ENCODE results near the gene GAS2L3.

Gene GAS2L3

DNA sequence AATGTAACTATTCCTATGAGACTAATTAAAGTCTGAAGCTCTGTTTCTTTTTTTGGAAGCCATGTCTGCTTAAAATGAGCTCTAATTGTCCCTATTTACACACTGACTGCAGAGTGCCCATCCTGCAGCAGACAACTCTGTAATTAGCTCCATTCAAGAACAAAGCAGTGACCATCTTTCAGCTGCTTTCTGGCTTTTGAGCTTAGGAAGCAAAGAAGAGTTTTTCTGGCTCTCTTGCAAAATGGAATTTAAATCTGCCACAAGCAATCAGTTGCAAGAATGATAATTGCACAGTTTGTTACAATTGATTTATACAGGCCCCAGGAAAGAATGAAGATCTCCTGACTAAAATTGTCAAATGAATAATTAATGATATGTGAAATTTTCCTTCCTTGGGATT is 83.4 kb downstream of the GAS2L3 start:
- in situ Hi-C loops (cut with HindIII; ENCODE audit: low sequenced_read_pairs) = no loop called here

DNA sequence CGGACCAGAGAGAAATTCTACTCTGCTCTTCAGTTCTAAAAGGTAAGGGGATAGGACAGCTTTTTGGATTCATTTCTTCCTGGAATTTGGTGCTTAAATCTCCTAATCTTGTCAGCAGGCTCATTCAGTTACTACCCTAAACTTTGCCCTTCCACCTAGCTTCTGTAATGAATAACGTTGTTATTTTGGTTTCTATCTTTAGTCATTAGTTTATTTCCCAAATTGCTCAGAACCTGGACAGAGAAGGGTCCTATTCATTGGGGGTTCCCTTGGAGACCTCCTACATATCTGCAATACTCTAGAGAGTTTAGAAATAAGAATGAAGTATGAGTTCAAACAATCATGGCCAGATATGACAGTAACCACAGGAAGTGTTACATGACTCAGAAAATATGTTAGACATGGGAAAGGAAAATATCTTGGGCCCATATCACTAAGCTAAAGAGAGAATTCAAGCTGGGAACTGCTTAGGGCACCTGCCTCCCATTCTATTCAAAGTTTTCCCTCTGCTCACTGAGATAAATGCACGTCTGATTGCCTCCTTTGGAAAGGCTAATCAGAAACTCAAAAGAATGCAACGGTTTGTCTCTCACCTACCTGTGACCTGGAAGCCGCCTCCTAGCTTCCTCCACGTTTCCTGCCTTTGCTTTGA is 87.9 kb downstream of the GAS2L3 start:
- in situ Hi-C loops (cut with HindIII; ENCODE audit: low sequenced_read_pairs) = no loop called here

DNA sequence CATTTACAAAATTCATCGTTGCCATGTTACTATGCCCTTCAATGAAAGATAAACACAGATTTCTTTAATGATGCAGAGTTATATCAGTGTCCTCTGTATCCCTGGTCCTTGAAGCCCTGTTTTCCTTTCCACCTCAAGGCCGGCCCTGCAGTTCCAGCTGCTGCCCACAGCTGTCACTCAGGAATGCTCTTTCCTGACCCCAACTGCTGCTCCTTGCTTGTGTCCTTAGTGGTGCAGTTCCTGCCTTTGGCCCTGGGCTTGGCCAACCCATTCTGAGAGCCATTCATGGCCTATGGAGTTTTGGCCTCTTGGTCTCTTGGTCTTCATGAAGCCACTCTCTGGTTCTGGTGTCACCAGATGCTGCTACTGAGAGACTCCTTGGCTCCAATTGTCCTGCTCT is 93.1 kb downstream of the GAS2L3 start:
- in situ Hi-C loops (cut with HindIII; ENCODE audit: low sequenced_read_pairs) = no loop called here

DNA sequence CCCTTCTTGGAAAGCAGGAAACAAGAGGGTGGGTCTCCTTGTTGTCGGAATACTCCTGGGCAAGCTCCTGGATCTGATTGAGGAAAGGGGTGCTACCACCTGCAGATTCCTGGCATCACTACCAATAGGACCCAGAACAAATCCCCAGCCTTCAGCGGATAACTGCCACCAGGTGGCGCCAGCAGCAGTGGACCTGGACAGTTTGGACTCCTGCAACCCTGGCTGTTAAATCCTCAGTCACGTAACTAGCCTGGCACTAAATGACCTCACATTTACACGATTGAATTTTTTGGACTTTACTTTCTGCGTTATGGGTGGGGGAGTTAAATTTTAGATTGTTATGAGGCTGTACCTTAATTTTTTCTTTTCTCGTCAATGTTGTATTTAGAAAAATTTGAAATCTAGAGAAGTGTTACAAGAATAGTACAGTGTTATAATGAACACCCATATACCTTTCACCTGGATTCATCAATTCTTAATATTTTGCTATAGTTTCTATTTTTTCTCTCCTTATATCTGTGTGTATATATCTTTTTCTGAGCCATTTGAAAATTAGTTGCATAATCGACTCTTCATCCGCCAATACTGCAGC is 95.6 kb downstream of the GAS2L3 start:
- in situ Hi-C loops (cut with HindIII; ENCODE audit: low sequenced_read_pairs) = no loop called here

DNA sequence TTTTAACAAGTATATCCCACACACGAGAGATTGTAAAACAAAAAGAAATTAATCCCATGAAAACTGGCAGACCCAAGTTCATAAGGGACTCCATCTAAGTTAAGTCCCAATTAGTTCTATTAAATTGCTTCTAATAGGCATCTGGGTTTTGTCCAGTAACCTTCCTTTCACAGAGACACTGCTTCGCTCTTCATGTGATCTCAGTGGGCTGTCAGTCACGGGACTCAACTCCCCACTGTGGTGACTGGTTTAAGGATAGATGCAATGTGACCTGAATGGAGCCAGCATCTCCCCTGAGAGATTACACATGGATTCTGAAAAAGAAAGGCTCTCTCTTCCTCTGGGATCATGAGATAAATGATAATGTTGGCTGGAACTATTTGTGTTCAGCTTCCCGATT is 96.4 kb downstream of the GAS2L3 start:
- in situ Hi-C loops (cut with HindIII; ENCODE audit: low sequenced_read_pairs) = no loop called here

DNA sequence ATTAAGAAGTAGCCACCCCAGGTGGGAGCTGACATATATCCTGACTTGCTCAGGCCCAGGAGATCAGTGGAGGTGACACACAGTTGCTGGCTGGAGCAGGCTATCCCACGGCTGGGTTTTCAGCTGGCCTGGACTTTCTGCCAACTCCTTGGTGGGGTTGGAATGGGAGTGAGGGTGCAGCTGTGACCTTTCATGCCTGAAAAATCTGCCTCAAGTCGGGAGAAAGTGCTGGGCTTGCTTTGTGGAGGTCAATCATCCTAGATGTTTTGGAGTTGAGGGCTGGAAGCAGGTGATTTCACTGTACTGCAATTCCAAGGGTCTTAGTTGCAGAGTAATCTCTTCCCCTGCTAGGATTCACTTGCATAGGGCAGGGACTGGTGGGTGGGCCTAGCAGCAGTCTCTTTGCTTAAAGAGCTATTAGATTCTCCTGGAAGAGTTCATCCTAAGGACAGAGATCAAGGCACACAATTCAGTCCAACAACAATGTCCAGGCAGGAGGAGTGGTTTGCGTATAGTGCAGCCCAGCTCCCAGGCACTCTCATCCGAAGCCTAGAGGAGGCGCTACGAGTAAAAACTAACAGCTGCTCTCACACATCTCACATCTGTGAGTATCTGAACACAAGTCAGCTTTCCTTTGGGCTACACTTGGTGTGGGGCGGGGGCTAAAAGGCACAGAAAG is 98.1 kb downstream of the GAS2L3 start:
- in situ Hi-C loops (cut with HindIII; ENCODE audit: low sequenced_read_pairs) = no loop called here

DNA sequence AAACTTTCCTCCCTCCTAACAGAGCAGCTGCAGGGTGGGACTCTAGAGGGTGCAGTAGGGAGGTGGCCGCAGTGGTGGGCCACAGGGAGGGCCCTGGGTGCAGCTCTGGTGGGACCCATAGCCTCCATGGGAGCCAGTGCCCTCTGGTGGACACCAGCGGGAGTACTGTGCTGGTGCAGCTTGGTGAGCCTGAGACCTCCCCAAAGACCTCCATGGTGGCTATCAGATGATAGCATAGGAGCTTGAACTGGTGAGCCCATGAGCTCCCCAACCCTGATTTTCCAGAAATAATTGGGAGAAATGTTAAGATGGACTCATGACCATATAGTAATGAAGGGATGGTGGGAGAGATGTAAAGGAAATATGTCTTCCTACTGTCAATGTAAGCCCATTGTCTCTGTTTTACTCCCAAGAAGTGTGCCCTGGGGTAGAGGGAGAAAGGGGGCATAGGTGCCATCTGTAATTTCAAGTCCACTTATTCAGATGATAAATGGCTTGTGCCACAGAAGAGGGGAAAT is 98.7 kb downstream of the GAS2L3 start:
- in situ Hi-C loops (cut with HindIII; ENCODE audit: low sequenced_read_pairs) = no loop called here

DNA sequence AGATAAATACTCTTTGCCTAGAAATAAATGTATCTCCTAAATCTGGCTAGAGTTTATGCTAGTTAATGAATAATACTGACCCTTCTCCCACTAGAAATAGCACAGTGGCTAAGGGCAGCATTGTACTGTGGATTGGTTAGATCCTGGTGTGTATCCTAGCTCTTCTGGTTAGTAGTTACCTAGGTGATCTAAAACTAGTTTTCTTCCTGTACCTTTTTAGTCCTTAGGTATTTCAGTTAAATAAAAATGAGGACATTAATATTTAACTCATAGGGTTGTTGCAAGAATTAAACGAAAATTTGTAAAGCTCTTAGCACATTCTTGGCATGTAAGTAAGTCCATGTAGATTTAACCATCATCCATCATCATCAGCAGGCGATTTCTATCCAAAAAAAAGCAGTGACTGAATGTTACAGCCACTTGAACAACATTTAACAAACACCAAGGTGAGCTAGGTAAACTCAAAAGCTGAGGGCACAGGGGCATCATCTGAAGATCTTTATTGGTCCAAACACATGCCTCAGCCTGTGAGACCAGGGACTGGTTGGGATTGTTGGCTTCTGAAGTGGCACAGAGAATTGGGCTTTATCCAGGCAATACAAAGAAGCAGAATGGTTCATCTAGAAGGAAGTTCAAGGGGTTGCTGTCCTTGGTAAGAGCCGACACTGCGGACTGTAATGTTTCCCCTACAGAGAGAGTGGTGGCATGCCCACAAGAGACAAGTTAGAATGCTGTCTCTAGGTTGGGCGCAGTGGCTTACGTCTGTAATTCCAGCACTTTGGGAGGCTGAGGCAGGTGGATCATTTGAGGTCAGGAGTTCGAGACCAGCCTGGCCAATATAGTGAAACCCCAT is 100.8 kb downstream of the GAS2L3 start:
- in situ Hi-C loops (cut with HindIII; ENCODE audit: low sequenced_read_pairs) = no loop called here

Data from endothelial cell of hepatic sinusoid (primary cell).